Nephron (organoid): Measurements from ENCODE around the gene RPL27A.

Experiments used
- H3K27ac Mint-ChIP-seq, 3 experiments: 2 replicates each; pipeline ENCODE4 v1.8.0; 2020; ENCODE audit warnings: mixed read lengths in 3 of 3, mild to moderate bottlenecking in 2 of 3, moderate library complexity in 1 of 3
- H3K27me3 Mint-ChIP-seq: 2 replicates; pipeline ENCODE4 v1.8.0; 2021; ENCODE audit warnings: low read depth, mild to moderate bottlenecking, moderate library complexity, mixed read lengths
- H3K36me3 Mint-ChIP-seq: 2 replicates; pipeline ENCODE4 v1.8.0; 2020; ENCODE audit warnings: low read depth, mixed read lengths
- H3K4me1 Mint-ChIP-seq: 2 replicates; pipeline ENCODE4 v1.8.0; 2020; ENCODE audit warnings: mixed read lengths
- H3K4me3 Mint-ChIP-seq, 3 experiments: 2 replicates each; pipeline ENCODE4 v1.8.0; 2020; ENCODE audit warnings: mild to moderate bottlenecking in 3 of 3, mixed read lengths in 3 of 3, moderate library complexity in 2 of 3
- H3K9me3 Mint-ChIP-seq: 2 replicates; pipeline ENCODE4 v1.8.0; 2020; ENCODE audit warnings: mixed read lengths
- TF ChIP-seq, protein P1 (sequence below), 3 experiments: fragments of 200-600 bp; sonication (generic); IDR thresholded peaks; one replicate each; pipeline ENCODE4 v1.5.0; 2021; ENCODE audit warnings: antibody characterized with exemption in 3 of 3; ENCODE audit not compliant: unreplicated experiment in 3 of 3

The RPL27A gene

GRCh38 chr11:8693555-8693954 is 11.0 kb downstream of the RPL27A start:
- Mint-ChIP-seq H3K9me3 (no peaks in the 10 kb centered on the region), H3K27ac (no peak overlapping the region), H3K36me3 (peaks cover 80% of the 10 kb centered on the region), H3K27me3 (no peaks in the 10 kb centered on the region), H3K4me3 (no peak overlapping the region), H3K4me1 (peaks cover 20% of the 10 kb centered on the region)
- TF ChIP-seq, protein P1, sequence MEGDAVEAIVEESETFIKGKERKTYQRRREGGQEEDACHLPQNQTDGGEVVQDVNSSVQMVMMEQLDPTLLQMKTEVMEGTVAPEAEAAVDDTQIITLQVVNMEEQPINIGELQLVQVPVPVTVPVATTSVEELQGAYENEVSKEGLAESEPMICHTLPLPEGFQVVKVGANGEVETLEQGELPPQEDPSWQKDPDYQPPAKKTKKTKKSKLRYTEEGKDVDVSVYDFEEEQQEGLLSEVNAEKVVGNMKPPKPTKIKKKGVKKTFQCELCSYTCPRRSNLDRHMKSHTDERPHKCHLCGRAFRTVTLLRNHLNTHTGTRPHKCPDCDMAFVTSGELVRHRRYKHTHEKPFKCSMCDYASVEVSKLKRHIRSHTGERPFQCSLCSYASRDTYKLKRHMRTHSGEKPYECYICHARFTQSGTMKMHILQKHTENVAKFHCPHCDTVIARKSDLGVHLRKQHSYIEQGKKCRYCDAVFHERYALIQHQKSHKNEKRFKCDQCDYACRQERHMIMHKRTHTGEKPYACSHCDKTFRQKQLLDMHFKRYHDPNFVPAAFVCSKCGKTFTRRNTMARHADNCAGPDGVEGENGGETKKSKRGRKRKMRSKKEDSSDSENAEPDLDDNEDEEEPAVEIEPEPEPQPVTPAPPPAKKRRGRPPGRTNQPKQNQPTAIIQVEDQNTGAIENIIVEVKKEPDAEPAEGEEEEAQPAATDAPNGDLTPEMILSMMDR (IDR thresholded peaks at IDR 0.05; ENCODE audit: unreplicated experiment in 3 of 3): no peak

DNA sequence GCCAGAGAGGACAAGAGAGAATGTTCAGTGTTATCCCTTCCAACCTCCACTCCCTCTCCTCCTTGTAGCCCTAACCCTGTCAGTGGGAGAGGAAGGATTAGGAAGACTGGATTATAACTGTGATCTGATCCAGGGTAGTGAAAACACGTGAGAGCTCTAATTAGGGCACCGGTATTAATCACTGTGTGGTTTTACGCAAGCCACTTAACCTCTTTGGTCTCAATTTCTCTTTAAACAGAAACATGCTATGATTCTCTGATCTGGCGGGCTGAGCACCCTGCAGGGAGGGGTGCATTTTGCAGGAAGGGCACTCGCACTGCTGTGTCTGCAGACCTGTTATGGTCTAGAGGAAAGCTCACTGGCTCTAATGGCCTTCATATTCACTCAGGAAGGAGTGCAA is 11.5 kb downstream of the RPL27A start:
- peaks cover 79% of the 10 kb centered on the region for H3K36me3 Mint-ChIP-seq
- TF ChIP-seq, protein P1 (IDR thresholded peaks at IDR 0.05; ENCODE audit: unreplicated experiment in 3 of 3): no peak
- no peak overlapping the region for H3K27ac Mint-ChIP-seq
- peaks cover 20% of the 10 kb centered on the region for H3K4me1 Mint-ChIP-seq
- H3K4me3 Mint-ChIP-seq: no peak overlapping the region
- no peaks in the 10 kb centered on the region for H3K9me3 Mint-ChIP-seq
- H3K27me3 Mint-ChIP-seq: no peaks in the 10 kb centered on the region

DNA sequence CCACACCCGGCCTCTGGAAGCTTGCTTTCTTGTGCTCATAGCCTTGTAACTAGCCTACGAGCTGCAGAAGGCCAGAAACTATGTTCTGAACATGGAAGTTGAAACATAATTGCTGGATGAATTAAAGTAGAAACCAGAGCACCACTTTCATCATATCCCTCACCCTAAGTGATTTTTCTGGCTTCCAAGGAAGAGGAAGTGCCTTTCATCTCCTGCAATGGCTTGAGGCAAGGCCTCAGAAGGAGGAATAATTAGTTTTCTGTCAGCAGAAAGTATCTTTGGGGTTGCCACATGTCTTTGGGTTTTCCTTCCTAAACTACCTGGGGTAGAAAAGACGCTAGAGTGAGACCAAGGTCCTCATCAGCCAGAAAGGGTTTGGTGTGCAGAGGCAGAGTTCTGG is 14.5 kb downstream of the RPL27A start:
- Mint-ChIP-seq H3K27me3 (no peaks in the 10 kb centered on the region), H3K4me3 (no peak overlapping the region), H3K4me1 (peaks cover 27% of the 10 kb centered on the region), H3K9me3 (no peaks in the 10 kb centered on the region), H3K27ac (no peak overlapping the region), H3K36me3 (peaks cover 75% of the 10 kb centered on the region)
- TF ChIP-seq, protein P1 (IDR thresholded peaks at IDR 0.05; ENCODE audit: unreplicated experiment in 3 of 3): no peak

GRCh38 chr11:8698379-8698851 is 15.8 kb downstream of the RPL27A start:
- no peaks in the 10 kb centered on the region for H3K27me3 Mint-ChIP-seq
- TF ChIP-seq, protein P1 (IDR thresholded peaks at IDR 0.05; ENCODE audit: unreplicated experiment in 3 of 3): no peak
- peak overlapping the region in 2 of 3 experiments; percentile 35 to 53 for H3K27ac Mint-ChIP-seq
- H3K4me3 Mint-ChIP-seq: no peak overlapping the region
- peaks cover 27% of the 10 kb centered on the region for H3K4me1 Mint-ChIP-seq
- no peaks in the 10 kb centered on the region for H3K9me3 Mint-ChIP-seq
- H3K36me3 Mint-ChIP-seq: peaks cover 67% of the 10 kb centered on the region

DNA sequence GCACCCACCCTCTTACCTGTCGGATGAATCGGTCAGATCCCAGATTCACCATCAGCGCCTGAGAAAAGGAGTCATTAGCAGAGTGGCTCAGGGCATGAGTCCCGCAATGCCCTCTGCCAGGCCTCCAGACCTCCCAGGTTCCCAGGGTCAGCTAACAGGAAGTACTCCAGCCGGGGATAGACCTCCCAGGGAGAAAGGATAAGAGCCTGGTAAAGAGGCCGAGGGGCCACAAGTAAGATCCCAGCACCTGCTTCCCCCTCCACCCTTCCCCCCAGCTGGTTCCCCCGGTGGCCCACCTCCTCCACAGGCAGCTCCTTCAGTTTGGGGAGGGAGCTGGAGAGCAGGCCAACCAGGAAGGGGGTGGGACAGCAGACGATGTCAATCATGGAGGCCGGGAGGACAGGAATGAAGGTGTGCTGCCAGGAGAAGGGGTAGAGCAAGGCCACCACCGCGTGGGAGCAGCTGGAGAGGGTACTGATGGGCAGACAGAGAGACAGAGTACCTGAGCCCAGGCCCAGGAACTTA is 16.4 kb downstream of the RPL27A start:
- TF ChIP-seq, protein P1 (IDR thresholded peaks at IDR 0.05; ENCODE audit: unreplicated experiment in 3 of 3): no peak
- no peaks in the 10 kb centered on the region for H3K27me3 Mint-ChIP-seq

DNA sequence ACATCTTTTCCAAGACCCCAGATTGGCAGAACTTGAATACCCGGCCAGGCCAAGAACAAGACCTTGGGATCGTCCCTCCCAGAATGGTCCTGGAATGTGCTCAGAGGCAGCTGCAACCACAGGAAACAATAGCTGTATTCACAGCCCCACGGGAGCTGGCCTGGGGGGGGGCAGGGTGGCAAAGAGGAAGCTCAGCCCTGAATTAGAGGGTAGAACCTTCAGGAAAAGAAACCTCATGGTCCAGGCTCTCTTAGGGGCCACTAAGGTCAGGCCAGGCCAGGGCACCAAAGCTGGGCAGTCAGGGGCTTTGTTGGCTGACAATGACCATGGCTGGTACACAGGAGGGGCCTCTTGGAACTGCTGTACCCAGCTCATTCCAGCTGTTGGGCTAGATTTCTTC is 17.3 kb downstream of the RPL27A start:
- TF ChIP-seq, protein P1 (IDR thresholded peaks at IDR 0.05; ENCODE audit: unreplicated experiment in 3 of 3): no peak
- Mint-ChIP-seq H3K27ac (peak overlapping the region in 2 of 3 experiments; percentile 53 to 60), H3K27me3 (no peaks in the 10 kb centered on the region), H3K9me3 (no peaks in the 10 kb centered on the region), H3K4me1 (peaks cover 27% of the 10 kb centered on the region), H3K36me3 (peaks cover 66% of the 10 kb centered on the region), H3K4me3 (no peak overlapping the region)

More for the DNA sequence above, 16.4 kb downstream of the RPL27A start:
- Mint-ChIP-seq H3K36me3 (peaks cover 66% of the 10 kb centered on the region), H3K9me3 (no peaks in the 10 kb centered on the region), H3K4me3 (no peak overlapping the region), H3K27ac (peak overlapping the region in 2 of 3 experiments; percentile 35 to 53), H3K4me1 (peaks cover 27% of the 10 kb centered on the region)
